Skin of body (tissue), 2 donors: ENCODE measurements around the gene CEP112. TPM values are rescaled to one million over a fixed set of nuclear protein-coding genes. Genes with fewer than 3 reads are reported as not detected.
"Not testable (repeated sequence)": the region's sequence is repeated elsewhere in the genome, so short reads cannot be mapped to it uniquely, and the experiment has no call there.

Experiments
- DNase-seq: peaks from one replicate; lab custom pipeline; 2025; lab: John Stamatoyannopoulos, UW
- total RNA-seq: library from RNA; depleted of rRNA; stranded (reverse); fragments of >200 nt; gene quantifications from one replicate; pipeline ENCODE4 v1.2.3, GENCODE V29; 2014

CEP112 gene
- total RNA-seq, 1 donor from 2014 or later = 17.7 TPM

DNA sequence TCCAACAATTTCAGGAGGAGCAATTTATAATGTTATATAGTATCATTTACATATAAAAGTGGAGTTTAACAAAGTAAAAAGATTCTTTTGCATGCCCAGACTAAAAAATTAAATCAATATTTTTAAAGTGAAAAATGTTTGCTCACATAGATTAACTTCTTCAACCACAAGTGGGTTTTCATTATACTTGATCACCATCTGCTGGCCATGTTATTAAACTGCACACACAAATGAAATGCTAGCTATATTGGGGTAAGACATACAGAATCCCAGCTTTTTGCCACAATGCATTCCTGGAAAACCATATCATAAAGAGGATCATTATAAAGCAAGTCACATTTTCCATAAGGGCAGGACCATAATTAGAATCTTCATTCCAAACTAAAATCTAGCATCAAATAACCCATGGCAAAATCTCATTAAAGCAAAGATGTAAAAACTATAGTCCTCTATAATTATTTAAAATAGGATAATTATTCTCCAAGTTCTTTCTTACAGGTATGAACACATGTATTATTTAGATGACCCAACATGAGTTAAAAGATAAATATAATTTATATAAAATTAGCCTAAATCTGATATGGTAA, 26.3 kb downstream of the CEP112 start:
- DNase-seq = peak; percentile 67

DNA sequence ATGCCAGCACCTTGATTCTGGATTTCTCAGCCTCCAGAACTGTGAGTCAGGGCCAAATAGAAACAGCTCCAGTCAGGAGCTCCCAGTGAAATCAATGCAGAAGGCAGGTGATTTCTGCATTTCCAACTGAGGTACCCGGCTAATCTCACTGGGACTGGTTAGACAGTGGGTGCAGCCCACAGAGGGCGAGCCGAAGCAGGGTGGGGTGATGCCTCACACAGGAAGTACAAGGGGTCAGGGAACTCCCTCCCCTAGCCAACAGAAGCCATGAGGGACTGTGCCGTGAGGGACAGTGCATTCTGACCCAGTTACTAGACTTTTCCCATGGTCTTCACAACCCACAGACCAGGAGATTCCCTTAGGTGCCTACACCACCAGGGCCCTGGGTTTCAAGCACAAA, 36.9 kb downstream of the CEP112 start:
- not testable (repeated sequence) for DNase-seq

DNA sequence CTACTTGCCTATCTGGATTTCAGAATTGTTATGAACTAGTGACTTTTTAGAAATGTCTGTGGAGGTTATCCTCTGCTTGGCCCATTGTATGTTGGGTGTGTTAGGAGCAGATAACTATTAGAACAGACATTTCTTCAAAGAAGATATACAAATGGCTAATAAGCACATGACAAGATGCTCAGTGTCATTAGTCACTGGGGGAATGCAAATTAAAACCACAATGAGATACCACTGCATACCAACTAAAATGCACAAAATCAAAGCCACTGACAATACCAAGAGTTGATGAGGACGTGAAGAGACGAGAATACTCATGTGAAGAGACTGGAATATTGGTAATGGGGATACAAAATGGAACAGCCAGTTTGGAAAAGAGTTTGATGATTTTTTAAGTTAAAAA, 39.2 kb downstream of the CEP112 start:
- no peak for DNase-seq

DNA sequence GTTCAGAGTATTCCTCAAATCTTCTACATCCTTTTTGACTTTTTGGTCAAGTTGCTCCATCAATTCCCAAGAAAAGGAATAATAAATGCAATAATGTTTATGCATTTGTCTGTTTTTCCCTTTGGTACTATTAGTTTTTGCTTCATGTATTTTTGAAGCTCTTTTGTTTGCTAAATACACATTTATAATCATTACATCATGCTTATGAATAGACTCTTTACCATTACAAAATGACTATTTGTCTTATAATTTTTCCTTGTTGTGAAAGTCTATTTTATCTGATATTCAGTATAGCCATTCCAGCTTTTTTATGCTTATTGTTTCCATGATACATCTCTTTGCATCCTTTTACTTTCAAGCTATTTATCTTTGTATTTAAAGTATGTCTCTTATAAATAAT, 41.2 kb downstream of the CEP112 start:
- no peak for DNase-seq

DNA sequence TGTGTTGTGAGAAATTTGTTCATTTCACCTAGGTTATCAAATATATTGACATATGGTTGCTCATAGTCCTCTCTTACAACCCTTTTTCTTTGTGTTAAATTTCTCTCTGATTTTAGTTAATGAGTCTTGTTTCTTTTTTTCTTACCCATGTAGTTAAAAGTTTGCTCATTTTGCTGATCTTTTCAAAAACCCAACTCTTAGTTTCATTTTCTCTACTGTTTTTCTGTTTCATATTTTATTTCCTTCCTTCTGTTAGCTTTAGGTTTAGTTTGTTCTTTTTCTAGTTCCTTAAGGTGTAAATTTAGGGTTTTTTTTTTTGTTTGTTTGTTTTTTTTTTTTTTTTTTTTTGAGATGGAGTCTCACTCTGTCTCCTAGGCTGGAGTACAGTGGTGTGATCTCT, 42.4 kb downstream of the CEP112 start:
- DNase-seq = no peak

DNA sequence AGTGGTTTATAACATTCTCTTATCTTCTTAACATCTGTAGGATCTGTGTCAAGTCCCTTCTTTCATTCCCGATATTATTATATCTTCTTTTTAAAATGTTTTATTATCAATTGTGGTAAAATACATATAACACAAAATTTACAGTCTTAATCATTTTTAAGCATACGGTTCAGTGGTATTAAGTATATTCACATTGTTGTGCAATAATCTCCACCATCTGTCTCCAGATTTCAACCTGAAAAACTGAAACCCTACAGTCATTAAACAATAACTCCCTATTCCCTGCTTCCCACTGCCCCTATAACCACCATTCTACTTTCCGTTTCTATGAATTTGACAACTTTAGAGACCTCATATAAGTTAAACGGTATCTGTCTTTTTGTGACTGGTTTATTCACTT, 45.5 kb downstream of the CEP112 start:
- no peak for DNase-seq

DNA sequence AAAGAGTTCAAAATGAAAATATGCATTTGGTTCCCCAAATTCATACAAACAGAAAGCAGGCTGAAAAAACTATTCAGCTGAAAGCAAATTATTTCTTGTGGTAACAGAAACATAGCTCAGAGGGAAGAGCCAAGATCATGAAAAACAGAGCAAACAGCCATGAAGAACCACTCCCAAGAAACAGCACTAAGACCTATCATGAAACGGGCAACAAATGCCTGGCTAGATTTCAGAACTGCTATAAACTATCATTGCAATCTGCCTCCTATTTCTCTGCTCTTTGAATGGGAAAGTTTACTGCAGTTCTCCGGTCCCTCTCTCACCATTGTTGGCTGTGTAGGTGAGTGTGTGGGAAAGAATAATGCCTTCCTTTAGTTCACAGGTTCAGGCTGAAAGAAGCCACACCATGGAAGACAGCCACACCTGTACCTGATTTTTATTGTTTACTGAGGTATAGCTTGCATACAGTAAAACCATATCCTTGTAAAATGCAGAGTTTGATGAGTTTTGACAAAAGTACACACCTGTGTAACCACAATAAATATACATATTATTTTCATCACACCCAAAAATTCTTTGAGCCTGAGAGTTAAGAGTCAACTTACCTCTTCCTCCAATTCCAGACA, 48.2 kb downstream of the CEP112 start:
- no peak for DNase-seq

DNA sequence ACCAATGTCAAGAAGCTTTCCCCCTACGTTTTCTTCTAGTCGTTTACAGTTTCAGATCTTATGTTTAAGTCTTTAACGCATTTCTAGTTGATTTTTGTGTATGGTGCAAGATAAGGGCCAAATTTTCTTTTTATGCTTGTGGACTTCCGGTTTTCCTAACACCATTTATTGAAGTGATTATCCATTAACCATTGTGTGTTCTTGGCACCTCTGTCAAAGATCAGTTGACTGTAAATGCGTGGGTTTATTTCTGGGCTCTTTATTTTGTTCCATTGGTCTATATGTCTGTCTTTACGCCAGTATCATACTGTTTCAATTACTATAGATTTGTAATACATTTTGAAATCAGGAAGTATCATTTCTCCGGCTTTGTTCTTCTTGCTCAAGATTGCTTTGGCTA, 49.5 kb downstream of the CEP112 start:
- no peak for DNase-seq

DNA sequence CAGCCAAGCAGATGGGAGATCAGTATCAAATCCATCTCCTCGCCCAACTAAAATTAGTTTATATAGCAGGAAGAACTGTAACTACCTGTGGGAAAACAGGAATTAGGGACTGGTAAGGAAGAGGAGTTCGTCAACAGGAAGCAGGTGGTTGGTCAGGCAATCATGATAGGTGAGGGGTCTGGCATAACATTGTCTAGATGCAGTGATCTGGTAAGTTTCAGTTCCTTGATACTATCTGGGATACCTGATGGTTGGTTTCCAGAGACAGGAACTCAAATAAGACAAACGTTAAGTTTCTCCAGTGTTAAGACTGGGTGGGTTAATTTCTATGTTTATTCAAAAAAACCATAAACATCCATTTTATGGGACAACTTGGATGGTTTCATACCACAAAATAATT, 53.8 kb downstream of the CEP112 start:
- no peak for DNase-seq

DNA sequence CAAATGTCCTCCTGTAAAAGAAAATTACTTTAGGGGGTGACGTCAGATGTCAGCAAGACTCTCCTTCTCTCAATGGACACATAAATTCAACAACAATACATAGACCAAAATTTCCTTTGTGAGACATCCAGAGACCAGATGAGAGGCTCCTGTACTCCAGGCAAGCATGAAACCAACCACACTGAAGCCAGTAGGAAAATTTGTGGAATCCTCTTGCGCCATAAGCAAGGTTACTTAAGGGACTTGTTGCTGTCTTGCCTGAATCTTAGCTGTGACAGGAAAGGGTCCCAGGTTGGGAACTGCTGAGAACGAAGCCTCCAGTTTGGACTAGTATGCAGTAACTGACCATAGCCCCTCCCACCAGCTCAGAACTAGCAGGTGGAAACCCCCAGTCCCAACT, 56.0 kb downstream of the CEP112 start:
- DNase-seq = no peak

DNA sequence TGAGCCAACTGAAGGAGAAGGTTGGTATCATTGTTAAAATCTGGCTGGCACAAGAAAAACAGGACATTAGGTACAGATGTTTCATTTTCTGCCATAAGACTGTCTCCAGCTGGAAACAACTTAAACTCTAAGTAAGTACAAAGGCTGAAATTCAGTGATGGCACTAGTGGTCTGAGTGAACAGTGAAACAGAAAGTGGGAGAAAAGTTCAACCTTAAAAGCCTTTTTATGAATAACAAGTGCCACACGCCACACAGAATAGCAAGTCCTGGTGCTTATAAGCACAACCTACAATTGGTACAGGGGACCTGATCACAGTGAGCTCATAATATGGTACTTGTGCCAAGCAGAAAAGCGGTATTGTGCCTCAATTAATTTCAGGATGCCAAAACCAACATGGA, 56.7 kb downstream of the CEP112 start:
- DNase-seq = no peak

DNA sequence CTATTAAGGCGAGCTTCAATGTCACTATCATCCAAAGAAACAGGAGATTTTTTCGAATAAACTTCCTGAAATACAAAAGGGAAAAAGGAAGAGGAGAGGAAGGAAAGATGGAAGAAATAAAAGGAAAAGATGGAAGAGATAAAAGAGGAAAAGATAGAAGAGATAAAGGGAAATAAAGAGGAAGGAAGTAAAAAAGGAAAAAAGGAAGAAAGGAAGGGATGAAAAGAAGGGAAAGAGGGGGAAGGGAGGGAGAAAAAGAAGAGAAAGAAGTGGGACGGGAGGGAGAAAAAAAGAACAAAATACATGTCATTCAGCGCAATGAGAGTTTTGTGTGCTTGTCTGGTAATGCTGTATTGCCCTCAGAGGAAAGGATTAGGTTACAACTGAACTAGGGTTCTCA, 62.2 kb downstream of the CEP112 start:
- no peak for DNase-seq

DNA sequence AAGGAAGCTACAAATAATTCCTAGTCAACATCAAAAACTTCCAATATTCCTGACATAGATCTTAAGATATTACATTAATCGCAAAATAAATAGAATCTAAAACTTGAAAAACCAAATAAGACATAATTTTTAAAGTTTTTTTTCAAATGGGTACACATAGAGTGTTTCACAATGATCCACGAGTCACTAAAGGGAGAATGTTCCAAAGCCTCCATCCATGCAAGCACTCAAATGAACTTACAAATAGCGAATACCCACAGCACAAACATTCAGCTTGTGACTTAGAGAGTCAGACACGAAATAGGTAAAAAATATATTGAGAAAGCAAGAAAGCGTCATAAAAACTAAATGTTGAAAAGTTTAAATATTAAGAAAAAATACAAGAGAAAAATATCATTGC, 65.7 kb downstream of the CEP112 start:
- DNase-seq = no peak

DNA sequence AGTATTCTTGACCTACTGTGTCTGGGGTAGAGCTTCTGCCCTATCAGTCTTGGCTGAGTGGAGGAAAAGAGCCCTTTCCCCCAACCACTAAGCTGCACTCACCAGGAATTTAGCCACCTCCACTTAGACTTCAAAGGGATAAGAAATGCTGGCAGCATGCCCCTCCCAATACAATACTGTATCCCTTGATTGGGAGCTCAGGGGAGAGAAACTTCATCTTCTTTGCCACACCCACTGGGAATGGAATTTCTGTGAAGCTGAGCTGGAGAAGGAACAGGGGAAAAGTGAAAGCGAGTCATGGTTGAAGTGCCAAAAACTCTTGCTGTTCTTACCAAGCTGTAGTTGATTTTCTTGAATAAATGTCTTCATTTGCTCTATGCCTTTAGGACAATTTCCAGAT, 68.8 kb downstream of the CEP112 start:
- DNase-seq = no peak

DNA sequence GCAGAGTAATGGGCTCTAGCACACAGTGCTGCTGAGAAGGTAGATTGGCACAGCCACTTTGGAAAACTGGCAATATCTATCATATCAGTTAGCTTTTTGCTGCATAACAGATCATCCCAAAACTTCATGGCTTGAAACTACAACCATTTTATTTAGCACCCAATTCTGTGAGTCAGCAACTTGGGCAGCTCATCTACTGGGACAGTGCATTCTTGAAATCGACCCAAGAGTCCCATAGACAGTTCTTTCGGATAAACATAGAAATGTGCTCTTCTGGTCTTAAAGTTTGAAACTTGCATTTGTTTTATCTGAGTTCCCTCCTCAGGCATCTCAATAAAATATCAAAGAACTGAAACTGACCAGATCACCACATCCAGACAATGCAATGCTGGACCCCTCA, 76.7 kb downstream of the CEP112 start:
- no peak for DNase-seq

DNA sequence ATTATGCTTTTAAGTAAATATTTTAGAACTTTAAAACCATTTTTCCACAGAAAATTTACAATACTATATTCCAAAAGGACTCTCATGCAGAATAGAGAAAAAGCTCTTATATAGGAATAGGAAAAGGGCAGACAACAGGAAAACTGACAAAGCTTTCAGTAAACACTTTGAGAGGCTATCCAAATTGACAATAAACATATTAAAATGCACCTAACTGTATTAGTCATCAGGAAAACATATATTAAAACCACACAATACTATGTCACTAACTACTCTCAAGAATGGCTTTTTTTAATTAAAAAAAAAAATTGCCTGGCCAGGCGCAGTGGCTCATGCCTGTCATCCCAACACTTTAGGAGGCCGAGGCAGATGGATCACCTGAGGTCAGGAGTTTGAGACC, 77.3 kb downstream of the CEP112 start:
- no peak for DNase-seq

DNA sequence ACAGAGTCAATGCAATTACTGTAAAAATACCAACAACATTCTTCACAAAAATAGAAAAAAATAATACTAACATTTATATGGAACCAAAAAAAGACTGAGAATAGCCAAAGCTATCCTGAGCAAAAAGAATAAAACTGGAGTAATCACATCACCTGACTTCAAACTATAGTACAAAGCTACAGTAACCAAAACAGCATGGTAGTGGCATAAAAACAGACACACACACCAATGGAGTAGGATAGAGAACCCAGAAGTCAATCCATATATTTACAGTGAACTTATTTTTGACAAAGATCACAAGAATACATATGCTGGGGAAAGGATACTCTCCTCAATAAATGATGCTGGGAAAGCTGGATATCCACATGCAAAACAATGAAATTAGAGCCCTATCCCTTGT, 84.2 kb downstream of the CEP112 start:
- DNase-seq = no peak

DNA sequence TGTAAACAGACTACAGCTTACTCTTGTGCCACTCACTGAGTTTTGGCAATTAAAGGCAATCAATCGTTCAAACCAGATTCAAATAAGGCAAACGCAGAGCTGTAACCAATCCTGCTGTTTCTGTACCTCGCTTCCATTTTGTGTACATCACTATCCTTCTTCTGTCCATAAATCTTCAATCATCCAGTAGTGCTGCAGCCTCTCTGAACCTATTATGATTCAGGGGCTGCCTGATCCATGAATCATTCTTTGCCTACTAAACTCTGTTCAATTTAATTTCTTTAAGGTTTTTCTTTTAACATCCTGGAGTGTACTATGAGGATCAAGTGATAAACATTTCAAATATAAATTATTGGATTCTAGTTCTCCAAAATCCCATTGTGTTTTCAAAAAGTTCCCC, 93.9 kb downstream of the CEP112 start:
- DNase-seq = no peak

DNA sequence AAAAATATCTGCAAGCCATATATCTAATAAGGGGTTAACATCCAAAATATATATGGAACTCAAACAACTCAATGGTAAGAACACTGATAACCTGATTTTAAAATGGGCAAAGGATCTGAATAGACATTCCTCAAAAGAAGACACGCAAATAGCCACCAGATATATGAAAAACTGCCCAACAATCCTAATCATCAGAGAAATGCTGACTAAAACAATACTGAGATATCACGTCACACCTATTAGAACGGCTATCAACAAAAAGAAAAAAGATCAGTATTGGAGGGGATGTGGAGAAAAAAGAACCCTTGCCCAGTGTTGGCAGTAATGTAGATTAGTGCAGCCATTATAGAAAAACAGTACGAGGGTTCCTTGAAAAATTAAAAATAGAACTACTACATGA, 97.2 kb downstream of the CEP112 start:
- no peak for DNase-seq

DNA sequence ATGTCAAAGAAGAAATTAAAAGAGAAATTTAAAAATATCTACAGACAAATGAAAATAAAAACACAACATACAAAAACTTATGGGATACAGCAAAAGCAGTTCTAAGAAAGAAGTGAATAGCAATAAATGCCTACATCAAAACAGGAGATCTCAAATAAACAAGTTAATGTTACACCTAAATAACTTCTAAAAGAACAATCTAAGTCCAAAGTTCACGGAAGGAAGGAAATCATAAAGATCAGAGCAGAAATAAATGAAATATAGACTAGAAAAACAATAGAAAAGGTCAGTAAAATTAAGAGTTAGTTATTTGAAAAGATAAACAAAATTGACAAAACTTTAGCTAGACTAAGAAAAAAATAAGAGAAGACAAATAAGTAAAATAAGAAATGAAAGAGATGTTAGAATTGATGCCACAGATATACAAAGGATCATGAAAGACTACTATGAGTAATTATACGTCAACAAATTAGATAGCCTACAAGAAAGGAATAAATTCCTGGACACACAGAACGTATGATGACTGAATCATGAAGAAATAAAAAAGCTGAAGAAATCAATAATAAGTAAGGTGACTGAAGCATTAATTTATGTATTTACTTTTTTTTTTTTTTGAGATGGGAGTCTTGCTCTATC, 100.4 kb downstream of the CEP112 start:
- DNase-seq = no peak

DNA sequence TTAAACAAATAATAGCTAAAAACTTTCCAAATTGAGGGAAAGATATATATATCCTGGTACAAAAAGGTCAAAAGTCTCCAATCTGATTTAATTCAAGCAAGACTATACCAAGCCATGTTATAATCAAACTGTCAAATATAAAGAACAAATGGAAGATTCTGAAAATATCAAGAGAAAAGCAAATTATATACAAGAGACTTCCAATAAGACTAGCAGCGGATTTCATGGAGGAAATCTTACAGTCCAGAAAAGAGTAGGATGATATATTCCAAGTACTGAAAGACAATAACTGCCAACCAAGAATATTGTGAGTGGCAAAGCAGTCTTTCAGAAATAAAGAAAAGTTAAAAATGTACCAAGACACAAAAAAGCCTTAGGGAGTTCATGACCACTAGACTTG, 102.2 kb downstream of the CEP112 start:
- DNase-seq = no peak

DNA sequence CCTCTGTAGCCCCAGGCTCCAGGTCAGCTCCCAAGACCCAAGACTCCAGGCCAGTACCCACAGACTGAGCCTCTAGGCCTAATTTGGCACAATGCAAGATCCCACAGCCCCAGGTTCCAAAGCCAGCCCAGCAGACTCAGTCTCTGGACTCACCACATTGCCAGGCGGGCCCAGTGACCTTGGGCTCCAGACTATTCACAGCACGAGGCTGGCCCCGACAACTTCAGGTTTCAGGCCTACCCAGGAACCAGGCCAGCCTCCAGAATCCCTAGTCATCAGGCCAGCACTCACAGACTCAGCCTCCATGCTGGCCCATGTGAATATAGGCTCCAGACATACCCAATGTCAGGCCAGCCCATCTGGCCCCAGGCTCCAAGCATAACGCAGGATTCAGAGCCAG, 103.8 kb downstream of the CEP112 start:
- DNase-seq = no peak

DNA sequence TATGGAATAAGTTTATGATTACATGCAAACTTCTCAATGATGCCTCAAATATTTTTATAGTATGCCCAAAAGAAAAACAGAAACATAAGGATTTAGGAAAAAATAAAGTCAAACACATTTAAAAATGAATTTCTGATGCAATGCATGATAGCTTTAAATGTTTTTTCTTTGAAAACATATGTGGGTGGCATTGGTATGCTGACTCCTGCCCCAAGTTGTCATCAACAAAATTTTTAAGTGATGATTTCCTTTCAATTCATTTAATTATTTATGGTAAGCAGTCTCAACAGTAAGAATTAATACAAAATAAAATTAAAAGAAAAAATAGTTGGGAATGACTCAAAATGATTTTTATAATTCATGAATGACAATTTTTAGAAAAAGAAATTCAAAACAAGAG, 104.9 kb downstream of the CEP112 start:
- peak; percentile 11 for DNase-seq
